Measurements from ENCODE around the gene AXL.

GRCh38 chr19:41189425-41190065 lies 29.5 kb upstream of the AXL start:
- TF ChIP-seq TCF12 (IDR thresholded peaks at IDR 0.05; ENCODE audit: low read depth), result no peak
- TF ChIP-seq REST (IDR thresholded peaks at IDR 0.05; ENCODE audit: low read depth), result no peak
- TF ChIP-seq EP300 (IDR thresholded peaks at IDR 0.05; ENCODE audit: borderline replicate concordance), result no peak
- no peak for TF ChIP-seq TEAD4 (IDR thresholded peaks at IDR 0.05)
- no peak for TF ChIP-seq TAF1 (IDR thresholded peaks at IDR 0.05; ENCODE audit: low read depth)
